Activated CD8-positive, alpha-beta memory T cell treated with anti-CD3 and anti-CD28 coated beads, Interleukin-2, amount 50 U/mL, for 1 hour (primary cell): ENCODE measurements around the gene SYT17.

Experiments used
- DNase-seq: peaks from one replicate; pipeline ENCODE4 v3.0.0-alpha.2; 2020; ENCODE audit errors: extremely low read depth

SYT17 gene

GRCh38 chr16:19139436-19140091 lies 28.5 kb upstream of the SYT17 start:
- DNase-seq, result no peak

GRCh38 chr16:19140396-19140795 lies 27.6 kb upstream of the SYT17 start:
- no peak for DNase-seq

GRCh38 chr16:19142939-19143598 lies 25.0 kb upstream of the SYT17 start:
- DNase-seq, result no peak

- DNase-seq, result no peak
These were observed 24.5 kb upstream of the SYT17 start for GRCh38 chr16:19143599-19143956.

- DNase-seq, result no peak
These were observed 23.0 kb upstream of the SYT17 start for GRCh38 chr16:19145010-19145409.

GRCh38 chr16:19147126-19147525 lies 20.9 kb upstream of the SYT17 start:
- DNase-seq, result no peak

GRCh38 chr16:19147627-19148026 lies 20.4 kb upstream of the SYT17 start:
- no peak for DNase-seq

- DNase-seq, result no peak
These were observed 19.9 kb upstream of the SYT17 start for GRCh38 chr16:19148189-19148588.

GRCh38 chr16:19151310-19151709 lies 16.7 kb upstream of the SYT17 start:
- DNase-seq, result no peak

- DNase-seq, result no peak
These were observed 16.0 kb upstream of the SYT17 start for GRCh38 chr16:19152042-19152441.

- no peak for DNase-seq
These were observed 14.2 kb upstream of the SYT17 start for GRCh38 chr16:19153876-19154275.

- DNase-seq, result no peak
These were observed 6.0 kb upstream of the SYT17 start for GRCh38 chr16:19162085-19162484.

- no peak for DNase-seq
These were observed 4.8 kb upstream of the SYT17 start for GRCh38 chr16:19163215-19163614.

GRCh38 chr16:19164285-19164684 lies 3.8 kb upstream of the SYT17 start:
- DNase-seq, result no peak

- no peak for DNase-seq
These were observed 2.9 kb upstream of the SYT17 start for GRCh38 chr16:19165101-19165500.

GRCh38 chr16:19166500-19166899 lies 1.5 kb upstream of the SYT17 start:
- no peak for DNase-seq

GRCh38 chr16:19168371-19169081 lies 486 bp downstream of the SYT17 start:
- no peak for DNase-seq

- DNase-seq, result no peak
These were observed 1.1 kb downstream of the SYT17 start for GRCh38 chr16:19169082-19169639.

GRCh38 chr16:19170043-19170655 lies 2.1 kb downstream of the SYT17 start:
- no peak for DNase-seq

GRCh38 chr16:19172098-19172780 lies 4.2 kb downstream of the SYT17 start:
- DNase-seq, result no peak

- no peak for DNase-seq
These were observed 5.0 kb downstream of the SYT17 start for GRCh38 chr16:19173059-19173458.
